NCI-H1436 (cell line): ENCODE results near the gene MMP24.
A peak's percentile ranks its signal among the peaks of the same experiment; 100 is the strongest.
"Not testable (repeated sequence)": the region's sequence is repeated elsewhere in the genome, so short reads cannot be mapped to it uniquely, and the experiment has no call there.

Experiments used
- DNase-seq: peaks from one replicate; lab custom pipeline; 2025; lab: John Stamatoyannopoulos, UW

Gene MMP24

DNA sequence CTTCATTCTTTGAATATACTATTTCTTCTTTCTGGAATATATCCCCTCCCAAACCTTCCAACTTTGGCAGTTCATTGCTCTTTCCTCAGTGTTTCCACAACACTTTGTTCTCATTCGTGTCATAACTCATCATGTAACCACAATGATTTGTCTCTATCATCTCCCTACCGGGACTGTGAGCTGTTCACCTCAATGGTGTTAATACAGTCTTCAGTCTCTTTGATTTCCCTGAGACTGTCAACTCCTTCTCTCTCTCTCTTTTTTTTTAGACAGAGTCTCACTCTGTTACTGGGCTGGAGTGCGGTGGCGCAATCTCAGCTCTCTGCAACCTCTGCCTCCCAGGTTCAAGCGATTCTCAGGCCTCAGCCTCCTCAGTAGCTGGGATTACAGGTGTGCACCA is 2.5 kb upstream of the MMP24 start:
- no peak for DNase-seq

DNA sequence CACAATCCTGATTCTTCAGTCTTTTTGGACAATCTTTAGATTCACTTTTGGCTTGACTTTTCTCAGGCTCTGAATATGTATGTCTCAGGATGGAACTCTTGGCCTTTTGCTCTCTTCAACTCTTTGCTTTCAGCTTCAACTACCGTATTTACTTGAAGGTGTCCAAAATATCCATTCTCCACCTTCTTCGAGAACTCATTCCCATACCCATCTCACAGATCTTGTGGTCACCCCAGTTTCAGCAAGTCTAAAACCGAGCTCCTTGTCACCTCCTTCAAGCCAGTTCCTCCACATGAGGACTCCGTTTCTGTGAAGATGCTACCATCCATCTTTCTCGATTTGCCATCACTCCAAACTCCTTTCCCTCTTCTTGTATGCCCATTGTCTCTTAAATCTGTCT is 2.0 kb upstream of the MMP24 start:
- no peak for DNase-seq

DNA sequence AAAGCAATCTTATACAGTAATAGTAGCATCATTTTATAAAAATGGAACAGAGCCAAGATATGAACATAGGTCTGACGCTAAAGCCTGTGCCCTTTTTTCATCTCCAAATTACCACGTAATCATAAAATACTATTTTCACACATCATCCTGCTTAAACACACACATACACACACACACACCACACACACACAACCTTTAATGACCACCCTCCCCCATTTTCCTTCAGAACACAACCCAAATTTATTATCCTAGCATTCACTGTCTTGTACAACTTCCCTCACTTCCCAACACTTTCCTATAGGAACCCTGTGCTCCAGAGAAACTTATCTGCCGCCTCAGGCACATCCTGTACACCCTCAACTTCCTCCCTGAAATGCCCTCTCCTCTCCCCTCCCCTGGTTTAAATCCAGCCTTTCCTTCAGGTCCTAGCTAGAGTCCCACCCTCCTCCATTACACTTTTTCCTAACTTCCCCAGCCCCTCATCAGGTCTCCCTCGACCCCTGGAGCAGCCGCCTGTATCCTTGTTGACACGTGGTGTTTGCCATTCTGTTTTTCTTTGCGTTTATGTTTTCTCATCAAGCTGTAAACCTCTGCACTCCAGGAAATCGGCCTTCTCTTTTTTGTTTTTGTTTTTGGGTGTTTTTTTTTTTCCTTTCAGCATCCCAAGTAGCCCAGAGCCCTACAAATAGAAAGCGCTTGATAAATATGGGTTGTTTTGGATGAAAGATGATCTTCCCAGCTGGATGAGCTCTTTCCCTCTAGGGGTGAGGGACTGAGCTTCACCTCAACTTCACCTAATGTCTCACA is 968 bp upstream of the MMP24 start:
- no peak for DNase-seq

DNA sequence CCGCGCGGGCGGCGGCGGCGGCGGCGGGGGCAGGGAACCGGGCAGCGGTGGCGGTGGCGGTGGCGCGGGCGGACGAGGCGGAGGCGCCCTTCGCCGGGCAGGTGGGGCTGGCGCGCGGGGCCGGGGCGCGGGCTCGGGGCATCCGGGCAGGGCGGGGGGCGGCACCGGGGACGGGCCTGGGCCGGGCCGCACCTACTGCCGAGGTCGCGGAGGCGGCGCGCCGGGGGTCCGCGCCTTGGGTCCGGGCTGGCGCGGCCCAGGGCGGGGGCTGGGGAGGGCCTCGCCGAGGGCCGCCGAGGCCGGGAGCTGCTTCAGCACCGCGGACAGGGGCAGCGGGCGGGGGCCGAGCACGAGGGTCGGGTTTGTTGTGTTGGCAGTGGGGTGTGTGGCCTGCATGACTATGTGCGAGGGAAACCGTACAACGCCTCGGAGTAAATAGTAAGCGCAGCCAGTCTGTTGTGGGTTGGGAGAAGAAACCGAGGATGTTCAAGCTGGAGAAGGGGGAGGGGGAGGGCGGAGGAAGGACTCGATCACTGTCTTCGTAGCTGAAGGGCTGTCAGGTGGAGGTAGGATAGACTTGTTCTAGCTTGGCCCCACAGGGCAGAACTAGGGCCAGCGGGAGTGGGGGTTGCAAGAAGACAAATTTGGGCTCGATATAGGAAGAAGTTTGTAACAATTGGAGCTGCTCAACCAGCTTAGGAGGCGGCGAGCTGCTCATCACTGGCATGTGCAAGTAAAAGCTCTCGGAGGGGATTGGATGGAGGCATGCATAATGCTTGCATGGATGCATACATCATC is 593 bp downstream of the MMP24 start:
- DNase-seq: no peak

DNA sequence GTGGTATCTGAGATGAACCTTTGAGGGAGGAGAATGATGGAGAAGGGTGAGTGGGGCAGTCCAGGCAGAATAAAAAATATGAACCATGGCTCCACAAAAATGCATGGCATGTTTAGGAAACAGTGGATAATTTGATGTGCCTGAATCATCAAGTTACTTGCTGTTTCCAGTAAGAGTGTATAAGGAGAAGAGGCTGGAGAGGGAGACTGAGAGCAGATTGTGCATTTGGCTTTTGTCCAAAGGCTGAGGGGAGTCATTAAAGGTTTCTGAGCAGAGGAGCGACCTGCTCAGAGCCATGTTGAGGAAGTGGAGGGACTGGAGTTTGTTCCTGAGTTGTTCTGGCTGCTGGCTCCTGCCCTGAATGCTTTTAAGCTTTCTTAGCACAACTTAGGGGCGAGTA is 6.1 kb downstream of the MMP24 start:
- DNase-seq: no peak

DNA sequence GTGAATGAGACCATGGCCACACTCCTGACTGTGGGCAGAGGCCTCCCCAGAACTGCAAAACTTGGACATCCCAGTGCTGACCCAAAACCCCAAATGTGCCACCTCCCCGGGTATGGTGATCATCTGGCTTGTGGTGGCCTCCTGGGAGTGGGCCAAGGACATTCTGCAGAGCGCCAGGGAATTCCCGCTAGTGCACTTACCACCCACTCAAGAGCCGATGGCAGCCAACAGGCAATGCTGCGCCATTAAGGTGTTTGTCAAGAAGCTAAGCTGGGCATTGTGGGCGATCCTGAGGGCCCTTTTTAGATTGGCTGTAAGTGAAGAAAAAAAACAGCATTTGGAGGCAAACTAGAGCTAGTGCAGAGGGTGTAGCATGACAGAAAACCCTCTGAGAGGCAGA is 9.4 kb downstream of the MMP24 start:
- peak; percentile 47 for DNase-seq

DNA sequence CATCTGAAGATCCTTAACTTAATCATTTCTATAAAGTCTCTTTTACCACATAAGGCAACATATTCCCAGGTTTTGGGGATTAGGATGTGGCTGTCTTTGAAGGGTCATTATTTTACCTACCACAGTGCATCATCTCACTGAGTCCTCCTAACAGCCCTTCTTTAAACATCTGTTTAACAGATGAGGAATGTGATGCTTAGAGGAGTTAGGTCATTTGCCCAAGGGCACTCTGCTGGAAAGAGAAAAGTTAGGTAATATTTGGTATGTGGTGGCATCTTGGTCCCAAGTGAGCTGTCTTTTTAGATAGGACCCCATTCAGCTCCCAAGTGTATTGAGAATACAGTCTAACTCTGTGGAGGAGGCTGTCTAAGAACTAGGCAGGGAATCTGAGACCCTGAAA is 11.0 kb downstream of the MMP24 start:
- no peak for DNase-seq

DNA sequence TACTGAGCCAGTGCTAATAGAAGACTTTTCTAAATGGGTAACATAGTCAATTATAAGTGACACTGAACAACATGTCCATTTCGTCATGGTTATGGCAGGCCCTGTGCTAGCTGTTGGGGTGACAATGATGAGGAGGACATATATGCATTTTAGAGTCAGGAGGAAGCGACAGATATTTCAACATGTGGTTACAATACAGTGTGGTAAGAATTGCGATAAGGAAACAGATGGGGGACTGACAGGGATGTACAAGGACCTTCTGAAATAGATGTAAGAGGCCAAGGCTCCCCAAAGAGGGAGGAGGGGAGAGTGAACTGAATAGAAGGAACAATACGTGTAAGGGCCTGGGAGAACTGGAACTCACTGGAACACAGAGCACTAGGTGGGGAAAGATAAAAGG is 11.7 kb downstream of the MMP24 start:
- no peak for DNase-seq

DNA sequence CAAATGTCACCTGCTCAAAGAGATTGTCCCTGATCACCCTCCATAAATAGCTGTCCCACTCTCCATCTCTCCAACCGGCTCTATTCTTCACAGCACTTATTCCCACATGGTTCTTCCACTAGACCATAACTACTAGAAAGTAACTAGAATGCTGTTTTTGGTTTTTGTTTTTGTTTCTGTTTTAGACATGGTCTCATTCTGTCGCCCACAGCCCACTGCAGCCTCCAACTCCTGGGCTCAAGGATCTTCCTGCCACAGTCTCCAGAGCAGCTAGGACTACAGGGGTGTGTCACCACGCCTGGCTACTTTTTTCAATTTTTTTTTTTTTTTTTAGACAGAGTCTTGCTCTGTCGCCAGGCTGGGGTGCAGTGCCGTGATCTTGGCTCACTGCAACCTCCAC is 12.2 kb downstream of the MMP24 start:
- no peak for DNase-seq

DNA sequence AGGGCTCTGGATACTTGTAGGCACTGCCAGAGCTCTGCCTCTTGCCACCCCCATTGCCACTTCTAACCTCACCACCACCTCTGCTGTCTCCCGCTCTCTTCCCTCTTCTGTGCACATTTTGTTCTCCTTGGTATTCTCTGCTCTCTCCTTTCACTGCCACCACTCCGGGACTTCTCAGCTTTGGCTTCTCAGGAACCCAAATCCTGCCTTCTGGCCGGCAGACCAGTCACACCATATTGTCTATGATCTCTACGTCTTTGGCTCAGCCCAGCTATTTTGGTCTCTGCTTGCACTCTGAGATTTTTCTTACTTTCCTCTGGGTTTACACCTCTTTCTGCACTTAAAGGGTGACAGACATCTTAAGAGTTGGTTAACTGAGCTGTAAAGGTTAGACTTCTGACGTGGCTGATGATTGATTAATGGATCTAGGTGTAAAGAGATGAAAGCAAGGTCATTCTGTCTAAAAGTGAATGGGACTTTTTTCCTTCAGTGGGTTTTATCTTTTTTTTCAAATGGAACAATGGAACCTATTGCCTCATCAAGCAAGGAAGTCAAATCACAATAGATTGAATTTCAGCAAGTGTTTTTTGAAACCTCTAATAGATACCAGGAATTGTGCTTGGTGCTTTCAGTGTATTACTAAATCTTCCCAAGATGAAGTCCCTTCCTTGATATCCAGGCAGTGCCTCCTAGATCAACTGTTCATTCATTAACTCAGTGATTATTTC is 13.8 kb downstream of the MMP24 start:
- DNase-seq: no peak

DNA sequence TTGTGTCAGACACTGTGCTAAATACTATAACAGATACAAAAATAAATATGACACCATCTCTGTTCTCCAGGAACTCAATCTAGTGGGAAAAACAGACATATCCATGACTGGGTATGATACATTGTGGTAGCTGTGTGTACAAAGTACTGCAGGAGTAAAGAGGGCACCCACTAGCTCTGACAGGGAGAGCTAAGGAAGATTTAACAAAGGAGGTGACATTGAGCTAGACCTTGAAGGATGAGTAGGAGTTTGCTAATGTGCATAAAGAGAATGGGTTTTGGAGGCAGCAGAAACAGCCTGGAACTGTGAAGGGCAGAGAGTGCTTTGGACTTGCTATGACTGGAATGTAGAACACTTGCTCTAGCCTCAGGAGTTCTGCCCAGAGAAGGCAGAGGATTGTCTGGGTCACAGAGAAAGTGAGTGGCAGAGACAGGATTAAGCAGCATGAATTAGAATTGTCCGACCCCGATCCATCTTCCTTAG is 14.4 kb downstream of the MMP24 start:
- no peak for DNase-seq

DNA sequence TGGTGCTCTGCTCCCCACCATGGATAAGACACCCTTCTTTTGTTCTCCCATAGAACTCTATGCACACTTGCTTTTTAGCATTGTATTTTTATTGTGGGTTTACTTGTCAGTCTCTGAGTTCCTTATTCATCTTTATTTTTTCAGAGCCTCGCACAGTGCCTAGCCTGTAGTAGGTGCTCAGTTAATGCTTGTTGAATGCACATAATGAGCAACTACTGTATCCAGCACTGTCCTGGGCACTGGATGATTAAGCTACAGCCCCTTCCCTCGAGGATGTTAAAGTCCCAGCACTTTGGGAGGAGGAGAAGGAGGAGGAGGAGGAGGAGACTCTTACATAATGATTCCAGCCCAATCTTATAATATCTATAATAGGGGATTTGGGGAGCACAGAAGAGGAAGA is 16.8 kb downstream of the MMP24 start:
- no peak for DNase-seq

DNA sequence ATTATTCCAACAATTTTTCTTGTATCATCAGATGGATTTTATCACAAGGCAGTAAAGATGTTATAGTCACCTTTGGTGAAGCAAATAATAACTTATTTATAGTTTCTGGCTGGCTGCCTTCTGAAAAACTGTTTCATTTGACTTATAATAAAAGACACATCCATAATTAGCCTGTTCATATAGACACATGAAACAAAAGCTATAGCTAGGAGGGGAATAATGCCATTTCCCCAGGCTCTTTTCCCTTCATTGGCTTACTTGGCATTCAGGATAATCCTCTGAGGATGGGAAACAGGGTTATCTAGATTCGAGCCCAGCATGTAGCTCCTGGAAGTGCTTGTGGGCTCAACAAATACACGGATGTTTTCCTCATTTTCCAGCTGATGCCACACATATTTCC is 17.5 kb downstream of the MMP24 start:
- no peak for DNase-seq

DNA sequence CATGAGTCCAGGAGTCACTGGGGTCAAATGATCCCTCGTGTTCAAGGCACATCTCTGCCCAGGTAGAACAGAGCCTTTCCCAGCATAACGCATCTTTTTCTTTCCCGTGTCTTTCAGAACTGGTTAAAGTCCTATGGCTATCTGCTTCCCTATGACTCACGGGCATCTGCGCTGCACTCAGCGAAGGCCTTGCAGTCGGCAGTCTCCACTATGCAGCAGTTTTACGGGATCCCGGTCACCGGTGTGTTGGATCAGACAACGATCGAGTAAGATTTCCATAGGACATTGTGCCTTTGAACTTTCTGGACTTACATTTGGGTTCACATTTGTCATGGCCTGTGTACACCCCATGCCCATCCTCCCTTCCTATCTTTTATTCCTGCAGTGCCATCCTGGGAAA is 20.2 kb downstream of the MMP24 start:
- DNase-seq: no peak

DNA sequence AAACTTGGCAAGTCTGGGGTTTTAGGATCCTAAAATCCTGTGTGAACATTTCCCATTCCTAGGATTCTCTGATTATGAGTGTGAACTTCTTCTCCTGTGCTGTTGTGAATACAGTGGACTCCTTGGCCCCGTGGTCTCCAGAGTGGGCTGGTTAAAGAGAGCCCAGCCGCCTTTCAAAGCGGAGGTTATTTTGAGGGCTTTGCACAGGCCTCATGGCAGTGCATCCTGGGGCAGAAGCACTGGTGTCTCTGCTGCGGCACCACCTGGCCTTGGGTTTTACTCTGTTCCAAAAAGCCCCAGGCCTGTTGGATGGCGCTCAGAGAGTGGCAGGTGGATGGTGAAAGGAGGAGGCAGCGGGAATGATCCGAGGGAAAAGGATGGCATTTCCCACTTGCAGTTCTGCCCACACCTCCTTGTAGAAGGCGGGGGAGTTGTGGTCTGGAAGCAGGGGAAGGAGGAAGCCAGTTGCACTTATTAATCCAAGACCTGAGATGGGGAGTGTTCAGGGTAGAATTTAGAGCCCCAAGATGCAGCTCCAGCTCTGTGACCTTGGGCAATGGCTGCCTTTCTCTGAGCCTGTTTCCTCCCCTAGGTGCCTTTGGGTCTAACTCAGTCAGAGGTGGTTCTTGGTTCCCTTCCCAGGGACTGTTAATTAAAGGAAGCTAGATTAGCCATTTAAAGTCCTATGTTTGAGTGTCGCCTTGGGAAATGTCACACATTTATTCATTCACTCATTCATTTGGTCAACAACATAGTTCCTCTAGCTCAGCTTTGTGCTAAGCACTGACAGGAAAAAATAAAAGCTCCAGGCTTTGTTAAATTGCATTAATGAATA is 22.4 kb downstream of the MMP24 start:
- no peak for DNase-seq

DNA sequence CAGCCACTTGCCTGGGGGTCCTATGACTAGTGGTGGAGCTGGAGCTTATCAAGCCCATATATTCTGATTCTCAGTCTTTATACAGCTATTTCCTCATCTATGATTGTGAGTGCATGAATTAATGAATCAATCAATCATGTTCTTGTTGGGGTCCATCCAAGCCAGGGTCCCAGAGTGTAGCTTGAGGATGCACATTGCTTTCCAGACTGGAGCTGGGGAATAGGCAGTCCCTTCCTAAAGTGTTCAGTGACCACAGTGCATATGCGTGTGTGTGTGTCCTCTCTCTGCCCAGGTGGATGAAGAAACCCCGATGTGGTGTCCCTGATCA is 25.1 kb downstream of the MMP24 start:
- no peak for DNase-seq

DNA sequence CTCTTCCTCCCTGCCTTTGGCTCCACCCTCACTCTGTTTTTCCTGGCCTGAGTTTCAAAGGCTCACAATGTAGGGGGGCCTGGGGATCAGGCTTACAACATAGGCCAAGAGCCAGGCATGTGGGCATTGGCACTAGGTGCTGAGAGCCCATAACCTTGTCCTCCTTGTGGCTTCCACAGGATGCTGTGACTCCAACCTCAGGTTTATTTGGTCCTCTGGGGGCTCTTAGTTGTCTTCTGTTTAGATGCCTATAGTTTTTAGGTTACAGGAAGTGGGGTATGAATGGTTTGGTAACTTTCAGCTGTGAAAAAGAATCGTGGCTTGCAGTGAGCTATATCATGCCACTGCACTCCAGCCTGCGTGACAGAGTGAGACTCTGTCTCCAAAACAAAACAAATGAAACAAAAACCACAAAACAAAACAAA is 25.6 kb downstream of the MMP24 start:
- no peak for DNase-seq

DNA sequence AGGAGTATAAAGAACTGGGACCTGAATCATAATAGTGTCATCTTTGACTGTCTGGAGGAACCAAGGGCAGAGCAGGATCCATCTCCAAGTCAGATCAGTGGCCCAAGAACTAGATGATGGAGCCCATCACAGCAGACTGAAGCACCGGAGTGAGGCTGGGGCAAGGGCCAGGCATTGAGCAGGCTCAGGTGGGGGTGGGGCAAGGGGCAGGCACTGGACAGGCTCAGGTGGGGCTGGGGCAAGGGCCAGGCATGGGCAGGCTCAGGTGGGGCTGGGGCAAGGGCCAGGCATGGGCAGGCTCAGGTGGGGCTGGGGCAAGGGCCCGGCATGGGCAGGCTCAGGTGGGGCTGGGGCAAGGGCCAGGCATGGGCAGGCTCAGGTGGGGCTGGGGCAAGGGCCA is 26.1 kb downstream of the MMP24 start:
- not testable (repeated sequence) for DNase-seq

DNA sequence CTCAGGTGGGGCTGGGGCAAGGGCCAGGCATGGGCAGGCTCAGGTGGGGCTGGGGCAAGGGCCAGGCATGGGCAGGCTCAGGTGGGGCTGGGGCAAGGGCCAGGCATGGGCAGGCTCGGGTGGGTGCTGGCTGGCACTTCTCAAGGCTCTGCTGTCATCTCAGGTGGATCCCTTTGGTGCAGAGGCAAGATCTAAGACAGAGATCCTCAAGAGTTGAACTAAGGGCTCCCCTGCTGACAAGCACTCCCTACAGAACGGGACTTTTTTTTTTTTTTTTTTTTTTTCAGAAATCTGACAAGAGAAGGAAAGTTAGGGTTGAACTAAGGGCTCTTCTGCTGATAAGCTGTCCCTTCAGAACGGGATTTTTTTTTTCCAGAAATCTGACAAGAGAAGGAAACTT is 26.5 kb downstream of the MMP24 start:
- DNase-seq: no peak

DNA sequence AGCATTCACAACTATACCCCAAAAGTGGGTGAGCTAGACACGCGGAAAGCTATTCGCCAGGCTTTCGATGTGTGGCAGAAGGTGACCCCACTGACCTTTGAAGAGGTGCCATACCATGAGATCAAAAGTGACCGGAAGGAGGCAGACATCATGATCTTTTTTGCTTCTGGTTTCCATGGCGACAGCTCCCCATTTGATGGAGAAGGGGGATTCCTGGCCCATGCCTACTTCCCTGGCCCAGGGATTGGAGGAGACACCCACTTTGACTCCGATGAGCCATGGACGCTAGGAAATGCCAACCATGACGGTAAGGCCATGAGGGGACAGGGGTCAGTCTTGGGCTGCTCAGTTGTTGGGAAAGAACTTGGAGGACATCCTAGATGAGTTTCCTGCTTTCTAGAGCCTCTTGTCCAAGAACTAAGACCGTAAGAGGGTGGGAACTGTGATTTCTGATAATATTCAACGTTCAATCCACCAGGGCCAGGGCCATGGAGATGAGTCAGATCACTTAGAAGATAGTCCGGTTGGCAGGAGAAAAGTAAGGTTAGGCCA is 28.0 kb downstream of the MMP24 start:
- DNase-seq: no peak

DNA sequence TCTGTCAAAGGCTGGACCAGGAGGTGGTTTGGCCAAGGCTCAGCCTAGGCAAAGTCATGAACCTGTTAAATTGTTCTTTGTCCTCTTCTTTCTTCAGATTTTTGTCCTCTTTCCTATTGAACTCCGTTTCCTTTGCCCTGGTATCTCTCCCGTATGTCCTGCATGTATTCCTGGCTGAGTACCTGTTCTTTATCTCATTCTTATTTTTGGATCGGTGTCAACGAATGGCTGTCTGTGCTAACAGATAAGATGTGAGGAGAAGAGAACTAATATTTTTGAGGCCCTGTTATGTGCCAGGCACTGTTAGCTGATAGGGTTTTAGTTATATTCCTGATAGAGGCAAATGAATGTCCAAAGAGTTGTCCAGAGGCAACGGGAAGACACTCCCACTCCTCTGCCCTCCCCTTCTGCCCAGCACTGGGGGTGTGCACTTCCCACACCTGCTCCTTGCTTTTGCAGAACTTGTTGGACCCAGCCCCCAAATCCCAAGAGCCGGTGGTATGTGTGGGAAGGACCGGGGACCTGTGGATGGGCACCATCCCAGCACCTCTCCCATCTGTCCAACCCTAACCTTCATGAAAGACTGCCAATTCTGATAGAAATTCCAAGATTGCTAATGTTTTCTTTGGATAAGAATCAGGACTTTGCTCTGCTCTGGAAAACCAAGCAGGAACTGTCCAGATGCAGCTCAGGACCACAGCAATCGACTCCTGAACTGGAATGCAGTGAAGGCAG is 30.9 kb downstream of the MMP24 start:
- no peak for DNase-seq
